DND-41 (cell line): Measurements from ENCODE around the gene SEC61A1.

Experiments
- EZH2 ChIP-seq: IDR thresholded peaks from 3 replicates; pipeline ENCODE4 v1.6.1; 2012; ENCODE audit warnings: borderline replicate concordance, low read depth, mild to moderate bottlenecking, moderate library complexity, low read length, inconsistent platforms; ENCODE audit not compliant: severe bottlenecking
- TF ChIP-seq, protein P1 (sequence below): IDR thresholded peaks from 2 replicates; pipeline ENCODE4 v1.5.1; 2012; ENCODE audit warnings: borderline replicate concordance, low read length, moderate library complexity, mild to moderate bottlenecking; ENCODE audit not compliant: poor library complexity, severe bottlenecking; ENCODE audit errors: extremely low read depth

DNA sequence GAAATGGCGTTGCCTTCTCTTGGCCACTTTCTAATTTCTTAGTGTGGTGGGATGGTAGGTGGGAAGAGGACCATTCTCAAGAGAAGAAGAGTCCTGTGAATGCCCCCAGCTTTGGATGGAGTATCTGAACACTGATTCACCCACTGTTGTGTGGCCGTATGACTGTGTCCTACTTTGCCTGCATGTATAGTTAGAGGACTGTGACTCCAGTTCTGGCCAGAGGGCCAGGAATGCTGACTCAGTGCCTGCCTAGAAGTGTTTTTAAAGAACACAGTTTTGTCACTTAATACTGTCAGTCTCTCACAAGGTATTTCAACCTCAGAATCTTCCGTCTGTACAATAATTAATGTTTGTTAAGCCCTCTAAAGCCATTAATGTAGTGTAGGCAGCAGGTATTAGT is 2.1 kb downstream of the SEC61A1 start:
- TF ChIP-seq, protein P1, sequence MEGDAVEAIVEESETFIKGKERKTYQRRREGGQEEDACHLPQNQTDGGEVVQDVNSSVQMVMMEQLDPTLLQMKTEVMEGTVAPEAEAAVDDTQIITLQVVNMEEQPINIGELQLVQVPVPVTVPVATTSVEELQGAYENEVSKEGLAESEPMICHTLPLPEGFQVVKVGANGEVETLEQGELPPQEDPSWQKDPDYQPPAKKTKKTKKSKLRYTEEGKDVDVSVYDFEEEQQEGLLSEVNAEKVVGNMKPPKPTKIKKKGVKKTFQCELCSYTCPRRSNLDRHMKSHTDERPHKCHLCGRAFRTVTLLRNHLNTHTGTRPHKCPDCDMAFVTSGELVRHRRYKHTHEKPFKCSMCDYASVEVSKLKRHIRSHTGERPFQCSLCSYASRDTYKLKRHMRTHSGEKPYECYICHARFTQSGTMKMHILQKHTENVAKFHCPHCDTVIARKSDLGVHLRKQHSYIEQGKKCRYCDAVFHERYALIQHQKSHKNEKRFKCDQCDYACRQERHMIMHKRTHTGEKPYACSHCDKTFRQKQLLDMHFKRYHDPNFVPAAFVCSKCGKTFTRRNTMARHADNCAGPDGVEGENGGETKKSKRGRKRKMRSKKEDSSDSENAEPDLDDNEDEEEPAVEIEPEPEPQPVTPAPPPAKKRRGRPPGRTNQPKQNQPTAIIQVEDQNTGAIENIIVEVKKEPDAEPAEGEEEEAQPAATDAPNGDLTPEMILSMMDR: no peak
- no peak for TF ChIP-seq EZH2
